ENCODE data around the gene ADAP1.
A peak's percentile ranks its signal among the peaks of the same experiment; 100 is the strongest.

The ADAP1 gene

GRCh38 chr7:953547-954327, 743 bp downstream of the ADAP1 start:
- peak overlapping the region; percentile 72 for H3K4me3 ChIP-seq (ENCODE audit: low read depth, low read length)
- TF ChIP-seq CTCF (IDR thresholded peaks at IDR 0.05; ENCODE audit: low read depth, low read length, missing control alignments) = no peak
- no peak for DNase-seq (ENCODE audit: low read depth)

GRCh38 chr7:952548-953441, 1.7 kb downstream of the ADAP1 start:
- TF ChIP-seq CTCF (IDR thresholded peaks at IDR 0.05; ENCODE audit: low read depth, low read length, missing control alignments) = no peak
- DNase-seq (ENCODE audit: low read depth) = no peak
- peak overlapping the region; percentile 72 for H3K4me3 ChIP-seq (ENCODE audit: low read depth, low read length)

- DNase-seq (ENCODE audit: low read depth) = no peak
- H3K4me3 ChIP-seq (ENCODE audit: low read depth, low read length) = no peak overlapping the region
- TF ChIP-seq CTCF (IDR thresholded peaks at IDR 0.05; ENCODE audit: low read depth, low read length, missing control alignments) = no peak
These were observed 2.5 kb downstream of the ADAP1 start for GRCh38 chr7:951881-952547.

GRCh38 chr7:949021-949934, 5.2 kb downstream of the ADAP1 start:
- H3K4me3 ChIP-seq (ENCODE audit: low read depth, low read length) = no peak overlapping the region
- no peak for DNase-seq (ENCODE audit: low read depth)
- TF ChIP-seq CTCF (IDR thresholded peaks at IDR 0.05; ENCODE audit: low read depth, low read length, missing control alignments) = no peak

- no peak overlapping the region for H3K4me3 ChIP-seq (ENCODE audit: low read depth, low read length)
- no peak for DNase-seq (ENCODE audit: low read depth)
- TF ChIP-seq CTCF (IDR thresholded peaks at IDR 0.05; ENCODE audit: low read depth, low read length, missing control alignments) = no peak
These were observed 6.9 kb downstream of the ADAP1 start for GRCh38 chr7:947391-948210.

All from GM12864 (cell line).